RWPE2 (cell line): ENCODE data around the gene MATN3.

Experiments used
- ATAC-seq: fragments of 200-7000 bp; cut with Tn5 transposase; 3 replicates; pipeline ENCODE4 v1.9.1; 2021; ENCODE audit warnings: low read depth
- DNase-seq: peaks from one replicate; pipeline ENCODE4 v3.0.0-alpha.2; 2020; ENCODE audit warnings: low spot score
- H3K27ac ChIP-seq: fragments of 450-650 bp; 2 replicates; pipeline ENCODE4 v1.5.1; 2017; ENCODE audit warnings: mild to moderate bottlenecking; ENCODE audit not compliant: poor library complexity, severe bottlenecking
- H3K27me3 ChIP-seq: fragments of 250-450 bp; sonication (Bioruptor Pico); 2 replicates; pipeline ENCODE4 v1.5.1; 2021; ENCODE audit warnings: mild to moderate bottlenecking, moderate library complexity; ENCODE audit not compliant: insufficient read depth, poor library complexity, severe bottlenecking
- H3K36me3 ChIP-seq: fragments of 250-450 bp; sonication (Bioruptor Pico); 2 replicates; pipeline ENCODE4 v1.5.1; 2020; ENCODE audit warnings: low read depth, mild to moderate bottlenecking, moderate library complexity
- H3K4me1 ChIP-seq: fragments of 250-450 bp; sonication (Bioruptor Pico); 2 replicates; pipeline ENCODE4 v1.5.1; 2021; ENCODE audit warnings: mild to moderate bottlenecking, moderate library complexity; ENCODE audit not compliant: insufficient read depth, poor library complexity, severe bottlenecking
- H3K4me3 ChIP-seq: fragments of 250-450 bp; sonication (Bioruptor Pico); 2 replicates; pipeline ENCODE4 v1.5.1; 2021; ENCODE audit warnings: mild to moderate bottlenecking, moderate library complexity; ENCODE audit not compliant: severe bottlenecking
- H3K9me3 ChIP-seq: fragments of 250-450 bp; sonication (Bioruptor Pico); 2 replicates; pipeline ENCODE4 v1.5.1; 2021; ENCODE audit warnings: mild to moderate bottlenecking, moderate library complexity; ENCODE audit not compliant: severe bottlenecking
- TF ChIP-seq, protein P1 (sequence below): fragments of 450-650 bp; IDR thresholded peaks from one replicate; pipeline ENCODE4 v1.5.1; 2017; ENCODE audit warnings: mild to moderate bottlenecking, moderate library complexity; ENCODE audit not compliant: poor library complexity, severe bottlenecking

The MATN3 gene

GRCh38 chr2:19989342-19989666, 23.2 kb downstream of the MATN3 start:
- Histone ChIP-seq H3K27ac (peak overlapping the region; percentile 28), H3K4me3 (peak overlapping the region; percentile 59), H3K27me3 (no peaks in the 10 kb centered on the region), H3K36me3 (peaks cover 8% of the 10 kb centered on the region), H3K9me3 (no peaks in the 10 kb centered on the region), H3K4me1 (peaks cover 11% of the 10 kb centered on the region)
- peak; percentile 8; the same call in 1 of the 3 replicates for ATAC-seq
- no peak for DNase-seq
- TF ChIP-seq, protein P1, sequence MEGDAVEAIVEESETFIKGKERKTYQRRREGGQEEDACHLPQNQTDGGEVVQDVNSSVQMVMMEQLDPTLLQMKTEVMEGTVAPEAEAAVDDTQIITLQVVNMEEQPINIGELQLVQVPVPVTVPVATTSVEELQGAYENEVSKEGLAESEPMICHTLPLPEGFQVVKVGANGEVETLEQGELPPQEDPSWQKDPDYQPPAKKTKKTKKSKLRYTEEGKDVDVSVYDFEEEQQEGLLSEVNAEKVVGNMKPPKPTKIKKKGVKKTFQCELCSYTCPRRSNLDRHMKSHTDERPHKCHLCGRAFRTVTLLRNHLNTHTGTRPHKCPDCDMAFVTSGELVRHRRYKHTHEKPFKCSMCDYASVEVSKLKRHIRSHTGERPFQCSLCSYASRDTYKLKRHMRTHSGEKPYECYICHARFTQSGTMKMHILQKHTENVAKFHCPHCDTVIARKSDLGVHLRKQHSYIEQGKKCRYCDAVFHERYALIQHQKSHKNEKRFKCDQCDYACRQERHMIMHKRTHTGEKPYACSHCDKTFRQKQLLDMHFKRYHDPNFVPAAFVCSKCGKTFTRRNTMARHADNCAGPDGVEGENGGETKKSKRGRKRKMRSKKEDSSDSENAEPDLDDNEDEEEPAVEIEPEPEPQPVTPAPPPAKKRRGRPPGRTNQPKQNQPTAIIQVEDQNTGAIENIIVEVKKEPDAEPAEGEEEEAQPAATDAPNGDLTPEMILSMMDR = no peak

DNA sequence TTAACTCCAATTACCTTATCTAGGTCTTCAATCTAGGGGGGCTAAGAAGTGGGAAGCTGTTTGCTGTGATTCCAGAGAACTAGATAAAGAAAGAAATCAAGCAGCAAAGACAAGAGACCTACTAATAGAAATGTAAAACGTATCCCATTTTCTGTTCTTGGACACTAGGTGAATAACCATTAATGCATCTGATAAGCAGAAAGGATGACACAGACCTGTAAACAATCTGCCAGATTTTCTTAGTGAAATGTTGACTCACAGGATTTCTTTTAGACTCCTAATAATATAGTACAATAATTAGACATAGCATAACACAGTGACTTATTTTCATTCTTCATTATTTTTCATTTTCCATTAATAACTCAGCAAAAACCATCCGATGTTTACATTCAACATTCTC, 23.9 kb downstream of the MATN3 start:
- H3K4me3 ChIP-seq = peak overlapping the region; percentile 59
- H3K36me3 ChIP-seq = peaks cover 11% of the 10 kb centered on the region
- H3K27ac ChIP-seq = no peak overlapping the region
- DNase-seq (no peak), ATAC-seq (no peak)
- no peaks in the 10 kb centered on the region for H3K9me3 ChIP-seq
- H3K4me1 ChIP-seq = peaks cover 11% of the 10 kb centered on the region
- H3K27me3 ChIP-seq = no peaks in the 10 kb centered on the region
- TF ChIP-seq, protein P1 = no peak

- DNase-seq (no peak), ATAC-seq (no peak)
- Histone ChIP-seq H3K4me3 (no peak overlapping the region), H3K36me3 (peaks cover 11% of the 10 kb centered on the region), H3K27me3 (no peaks in the 10 kb centered on the region), H3K9me3 (no peaks in the 10 kb centered on the region), H3K27ac (no peak overlapping the region), H3K4me1 (peaks cover 11% of the 10 kb centered on the region)
- TF ChIP-seq, protein P1 = no peak
Measured at GRCh38 chr2:19987936-19988335, 24.5 kb downstream of the MATN3 start.

DNA sequence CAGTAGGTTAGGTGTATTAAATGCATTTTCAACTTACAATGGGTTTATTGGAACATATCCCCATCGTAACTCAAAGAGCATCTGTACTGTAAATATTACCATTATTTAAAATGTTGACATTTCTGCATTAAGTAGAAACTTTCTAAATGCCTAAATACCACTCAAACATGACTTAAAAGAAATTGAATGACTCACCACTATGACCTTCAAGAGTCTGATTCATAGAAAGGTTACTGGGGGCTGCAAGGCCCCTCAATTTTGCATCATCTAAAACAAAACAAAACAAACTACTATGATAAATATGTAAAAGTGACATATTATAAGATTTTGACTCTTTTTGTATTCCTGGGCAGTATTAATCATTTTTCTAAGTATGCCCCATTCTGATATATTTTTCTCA, 30.2 kb downstream of the MATN3 start:
- ATAC-seq (no peak), DNase-seq (no peak)
- H3K4me3 ChIP-seq = no peak overlapping the region
- TF ChIP-seq, protein P1 = no peak
- no peaks in the 10 kb centered on the region for H3K9me3 ChIP-seq
- H3K36me3 ChIP-seq = peaks cover 59% of the 10 kb centered on the region
- no peak overlapping the region for H3K27ac ChIP-seq
- H3K4me1 ChIP-seq = peaks cover 4% of the 10 kb centered on the region
- no peaks in the 10 kb centered on the region for H3K27me3 ChIP-seq

DNA sequence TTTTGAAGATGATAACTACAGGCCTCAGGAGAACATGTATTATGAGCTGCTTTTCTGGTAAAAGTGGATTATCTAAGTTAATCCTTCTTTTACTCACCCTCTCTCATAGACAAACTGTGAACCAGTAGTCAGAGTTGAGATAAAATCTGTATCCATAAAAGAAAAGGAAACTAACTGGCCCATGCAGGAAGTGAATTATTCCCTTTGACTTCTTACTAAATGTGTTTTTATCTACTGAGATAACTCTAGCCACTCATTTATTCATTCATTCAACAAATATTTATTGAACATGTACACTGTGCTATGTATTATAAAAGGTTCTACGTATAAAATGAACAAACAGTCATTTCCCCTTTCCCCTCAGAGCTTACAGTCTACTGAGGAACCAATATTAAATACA, 32.5 kb downstream of the MATN3 start:
- DNase-seq (no peak), ATAC-seq (no peak)
- Histone ChIP-seq H3K9me3 (no peaks in the 10 kb centered on the region), H3K4me3 (no peak overlapping the region), H3K27ac (no peak overlapping the region), H3K27me3 (no peaks in the 10 kb centered on the region), H3K4me1 (peaks cover 4% of the 10 kb centered on the region), H3K36me3 (peaks cover 59% of the 10 kb centered on the region)
- TF ChIP-seq, protein P1 = no peak
